ENCODE measurements around the gene ACTR3C. TPM values are rescaled to one million over a fixed set of nuclear protein-coding genes. Genes with fewer than 3 reads are reported as not detected.

The ACTR3C gene
- total RNA-seq, 4 donors from 2014 or later, result 8.3 to 25.6 (median 17.4) TPM

DNA sequence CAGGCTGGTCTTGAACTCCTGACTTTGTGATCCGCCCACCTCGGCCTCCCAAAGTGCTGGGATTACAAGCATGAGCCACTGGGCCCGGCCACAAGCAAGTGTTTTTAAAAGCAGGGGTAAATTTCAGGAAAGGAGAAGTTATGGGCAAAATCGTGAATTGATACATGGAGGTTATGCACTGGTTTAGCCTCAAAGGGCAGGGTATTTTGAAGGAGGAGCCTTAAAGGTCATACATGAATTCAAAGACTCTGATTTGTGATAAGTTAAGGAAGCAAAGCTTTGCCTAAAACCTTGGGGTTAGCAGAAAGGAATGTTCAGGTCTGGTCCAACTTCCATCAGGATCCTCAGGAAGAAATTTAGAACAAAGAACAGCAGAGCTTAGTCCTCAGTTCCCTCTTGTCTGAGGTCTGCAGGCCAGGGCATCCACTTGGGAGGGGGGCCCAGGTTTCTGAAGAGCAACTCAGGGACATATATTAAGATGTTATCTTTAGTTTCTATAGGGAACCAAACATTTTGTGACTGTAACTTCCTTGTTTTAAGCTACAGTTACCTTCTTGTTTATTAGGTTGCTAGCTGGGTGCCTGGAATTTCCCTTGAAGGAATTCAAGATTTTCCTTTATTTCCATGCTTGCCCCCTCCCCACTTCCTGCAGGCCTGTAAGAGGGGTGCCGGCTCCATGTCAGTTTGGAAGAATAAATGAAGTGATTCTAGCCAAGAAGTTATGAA lies 42.5 kb upstream of the ACTR3C start:
- no peak for DNase-seq
- Histone ChIP-seq H3K36me3 (peaks cover 0 to 3% (median 0%) of the 10 kb centered on the region in 3 donors), H3K4me1 (peaks cover 14 to 32% (median 14%) of the 10 kb centered on the region in 3 donors), H3K9me3 (no peaks in the 10 kb centered on the region), H3K4me3 (no peak overlapping the region), H3K27ac (no peak overlapping the region), H3K27me3 (no peaks in the 10 kb centered on the region)
- TF ChIP-seq POLR2A (IDR thresholded peaks at IDR 0.05), result no peak
- WGBS, 2 donors, result 56 to 71% methylated on average over 2 to 5 of the region's 5 CpGs
- intact Hi-C loops (cut with DNase I), result no loop called here

DNA sequence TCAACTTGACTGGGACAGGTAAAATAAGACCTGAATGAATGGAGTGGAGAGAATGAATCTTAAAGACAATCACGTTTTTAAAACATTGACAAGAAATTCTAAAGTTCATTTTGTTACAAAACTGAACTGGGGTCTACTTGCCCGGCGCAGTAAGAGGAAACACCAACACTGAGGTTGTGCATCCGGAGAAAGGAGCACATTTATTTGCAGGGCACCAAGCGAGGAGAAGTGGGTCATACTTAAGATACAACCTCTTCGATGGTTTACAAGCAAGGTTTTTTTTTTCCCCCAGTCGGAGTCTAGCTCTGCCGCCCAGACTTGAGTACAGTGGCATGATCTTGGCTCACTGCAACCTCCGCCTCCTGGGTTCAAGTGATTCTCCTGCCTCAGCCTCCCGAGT lies 41.8 kb upstream of the ACTR3C start:
- TF ChIP-seq POLR2A (IDR thresholded peaks at IDR 0.05), result no peak
- TF ChIP-seq, protein P1, sequence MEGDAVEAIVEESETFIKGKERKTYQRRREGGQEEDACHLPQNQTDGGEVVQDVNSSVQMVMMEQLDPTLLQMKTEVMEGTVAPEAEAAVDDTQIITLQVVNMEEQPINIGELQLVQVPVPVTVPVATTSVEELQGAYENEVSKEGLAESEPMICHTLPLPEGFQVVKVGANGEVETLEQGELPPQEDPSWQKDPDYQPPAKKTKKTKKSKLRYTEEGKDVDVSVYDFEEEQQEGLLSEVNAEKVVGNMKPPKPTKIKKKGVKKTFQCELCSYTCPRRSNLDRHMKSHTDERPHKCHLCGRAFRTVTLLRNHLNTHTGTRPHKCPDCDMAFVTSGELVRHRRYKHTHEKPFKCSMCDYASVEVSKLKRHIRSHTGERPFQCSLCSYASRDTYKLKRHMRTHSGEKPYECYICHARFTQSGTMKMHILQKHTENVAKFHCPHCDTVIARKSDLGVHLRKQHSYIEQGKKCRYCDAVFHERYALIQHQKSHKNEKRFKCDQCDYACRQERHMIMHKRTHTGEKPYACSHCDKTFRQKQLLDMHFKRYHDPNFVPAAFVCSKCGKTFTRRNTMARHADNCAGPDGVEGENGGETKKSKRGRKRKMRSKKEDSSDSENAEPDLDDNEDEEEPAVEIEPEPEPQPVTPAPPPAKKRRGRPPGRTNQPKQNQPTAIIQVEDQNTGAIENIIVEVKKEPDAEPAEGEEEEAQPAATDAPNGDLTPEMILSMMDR (IDR thresholded peaks at IDR 0.05), result no peak
- WGBS, 2 donors, result 75 to 85% methylated on average over 7 to 10 of the region's 10 CpGs
- Histone ChIP-seq H3K27ac (no peak overlapping the region), H3K36me3 (no peaks in the 10 kb centered on the region), H3K27me3 (no peaks in the 10 kb centered on the region), H3K4me3 (no peak overlapping the region), H3K9me3 (no peaks in the 10 kb centered on the region), H3K4me1 (peaks cover 8 to 26% (median 8%) of the 10 kb centered on the region in 3 donors)
- intact Hi-C loops (cut with DNase I), result no loop called here
- DNase-seq, result no peak

DNA sequence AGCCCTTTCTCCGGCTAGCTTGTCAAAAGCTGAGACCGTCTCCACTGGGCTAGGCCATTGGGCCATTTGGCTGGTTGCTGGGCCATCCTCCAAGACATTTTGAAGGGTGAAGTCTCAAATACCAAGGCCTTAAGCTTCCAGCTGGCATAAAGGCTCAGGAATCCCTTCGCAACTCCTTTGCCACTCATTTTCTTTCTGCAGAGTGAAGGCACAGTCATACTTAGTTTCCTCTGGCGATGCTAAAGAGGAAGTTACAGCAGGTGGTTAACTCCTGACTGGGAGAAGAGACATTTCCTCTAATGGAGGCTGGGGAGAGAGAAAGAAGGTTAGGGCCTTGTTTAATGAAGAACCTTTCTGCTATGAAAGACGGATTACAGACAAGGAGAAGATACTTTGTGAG lies 40.5 kb upstream of the ACTR3C start:
- no peaks in the 10 kb centered on the region for H3K36me3 ChIP-seq
- intact Hi-C loops (cut with DNase I), result no loop called here

DNA sequence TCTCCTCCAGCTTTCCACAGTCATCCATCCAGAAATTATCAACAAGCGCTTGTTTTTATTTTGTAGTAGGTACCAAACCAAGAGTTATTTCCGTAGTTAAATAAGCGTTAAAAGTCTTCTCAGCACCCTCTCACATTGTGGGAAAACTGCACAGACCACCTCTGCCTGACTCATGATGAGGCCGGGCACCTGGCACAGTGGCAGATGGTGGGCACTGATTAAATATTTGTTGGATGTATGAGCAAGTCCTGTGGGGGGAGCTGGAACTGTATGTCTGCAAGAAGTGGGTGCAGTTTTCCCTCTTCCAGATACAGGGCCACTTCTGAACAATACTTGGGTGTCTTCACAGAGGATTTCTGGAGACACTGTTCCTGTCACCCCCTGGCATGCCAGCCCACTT lies 40.0 kb upstream of the ACTR3C start:
- intact Hi-C loops (cut with DNase I), result no loop called here
- Histone ChIP-seq H3K4me3 (no peak overlapping the region), H3K27me3 (no peaks in the 10 kb centered on the region), H3K4me1 (peaks cover 0 to 11% (median 0%) of the 10 kb centered on the region in 3 donors), H3K9me3 (no peaks in the 10 kb centered on the region), H3K27ac (no peak overlapping the region), H3K36me3 (no peaks in the 10 kb centered on the region)
- no peak for DNase-seq
- 83 to 86% methylated on average over 4 of the region's 4 CpGs for WGBS, 2 donors
- TF ChIP-seq, protein P1 (IDR thresholded peaks at IDR 0.05), result no peak
- no peak for TF ChIP-seq POLR2A (IDR thresholded peaks at IDR 0.05)

More for the DNA sequence above, 40.5 kb upstream of the ACTR3C start:
- H3K4me1 ChIP-seq, result peaks cover 0 to 13% (median 0%) of the 10 kb centered on the region in 3 donors
- no peak for DNase-seq
- H3K9me3 ChIP-seq, result no peaks in the 10 kb centered on the region
- WGBS, 2 donors, result 67 to 81% methylated on average over 3 to 4 of the region's 5 CpGs
- no peak overlapping the region for H3K27ac ChIP-seq
- no peak overlapping the region for H3K4me3 ChIP-seq
- TF ChIP-seq, protein P1 (IDR thresholded peaks at IDR 0.05), result no peak
- TF ChIP-seq POLR2A (IDR thresholded peaks at IDR 0.05), result no peak
- H3K27me3 ChIP-seq, result no peaks in the 10 kb centered on the region

DNA sequence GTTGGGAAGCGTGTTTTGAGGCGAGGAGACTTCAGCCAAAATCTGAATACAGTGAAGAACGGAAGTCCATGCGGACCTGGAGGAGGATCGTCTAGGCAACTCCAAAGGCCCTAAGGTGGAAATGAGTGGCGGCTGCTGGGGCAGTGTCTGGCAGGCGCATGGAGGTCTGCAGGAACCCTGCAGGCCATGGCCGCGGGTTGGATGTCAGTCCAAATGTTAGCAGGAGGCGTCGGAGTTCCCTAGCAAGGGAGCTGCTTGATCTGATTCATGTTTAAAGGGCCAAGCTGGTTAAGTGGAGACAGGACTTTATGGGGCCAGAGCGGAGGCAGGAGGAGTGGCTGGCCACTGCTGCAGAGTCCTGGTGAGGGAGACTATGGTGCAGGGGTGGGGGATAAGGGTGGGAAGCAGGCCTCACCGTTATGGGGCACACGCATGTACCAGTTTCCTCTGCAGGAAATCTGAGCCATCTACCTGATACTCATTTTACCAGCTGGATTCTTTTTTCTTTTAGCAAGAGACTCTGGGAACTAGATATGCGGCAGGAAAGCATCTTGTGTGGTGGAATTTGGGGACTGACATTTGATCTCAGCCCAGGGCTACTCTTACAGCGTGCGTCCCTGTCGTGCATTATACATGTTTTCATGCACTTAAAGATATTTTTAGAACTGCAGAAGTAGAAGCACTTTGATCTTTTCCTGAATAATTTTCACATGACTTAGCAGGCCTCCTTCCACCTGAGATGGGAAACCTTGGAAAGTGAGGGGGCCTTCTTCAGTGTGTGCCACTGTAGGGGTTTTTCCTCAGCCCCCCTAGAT lies 38.7 kb upstream of the ACTR3C start:
- intact Hi-C loops (cut with DNase I), result no loop called here
- 81% methylated on average over 16 to 18 of the region's 18 CpGs for WGBS, 2 donors

More for the DNA sequence above, 38.7 kb upstream of the ACTR3C start:
- no peaks in the 10 kb centered on the region for H3K27me3 ChIP-seq
- no peak overlapping the region for H3K27ac ChIP-seq
- H3K36me3 ChIP-seq, result no peaks in the 10 kb centered on the region
- no peaks in the 10 kb centered on the region for H3K9me3 ChIP-seq
- TF ChIP-seq, protein P1 (IDR thresholded peaks at IDR 0.05), result no peak
- TF ChIP-seq POLR2A (IDR thresholded peaks at IDR 0.05), result no peak
- H3K4me3 ChIP-seq, result no peak overlapping the region
- H3K4me1 ChIP-seq, result no peaks in the 10 kb centered on the region
- DNase-seq, result no peak
